ENCODE measurements around the gene CXorf38.
A peak's percentile ranks its signal among the peaks of the same experiment; 100 is the strongest.
"Not testable (repeated sequence)": the region's sequence is repeated elsewhere in the genome, so short reads cannot be mapped to it uniquely, and the experiment has no call there.

The CXorf38 gene

GRCh38 chrX:40628506-40628905 lies 18.9 kb downstream of the CXorf38 start:
- DNase-seq (ENCODE audit: low spot score) (no peak), FAIRE-seq (no peak)

- DNase-seq (ENCODE audit: low spot score) = no peak
These were observed 22.1 kb downstream of the CXorf38 start for GRCh38 chrX:40625294-40625693.

GRCh38 chrX:40623665-40624064 lies 23.7 kb downstream of the CXorf38 start:
- DNase-seq (ENCODE audit: low spot score) (no peak), FAIRE-seq (no peak)

More at GRCh38 chrX:40625294-40625693, 22.1 kb downstream of the CXorf38 start:
- FAIRE-seq = no peak

GRCh38 chrX:40623139-40623536 lies 24.2 kb downstream of the CXorf38 start, which contains the start of gene MPC1L:
Gene MPC1L, plus strand, starts transcription at chrX:40623428. Its CDS starts 138 bp downstream, at chrX:40623566.
- no peak for DNase-seq (ENCODE audit: low spot score)
- FAIRE-seq = no peak

- FAIRE-seq (no peak), DNase-seq (ENCODE audit: low spot score) (no peak)
These were observed 24.8 kb downstream of the CXorf38 start for GRCh38 chrX:40622479-40623138.

GRCh38 chrX:40617566-40617965 lies 29.8 kb downstream of the CXorf38 start:
- no peak for DNase-seq (ENCODE audit: low spot score)
- FAIRE-seq = no peak

GRCh38 chrX:40615976-40616375 lies 31.4 kb downstream of the CXorf38 start:
- FAIRE-seq = no peak
- DNase-seq (ENCODE audit: low spot score) = no peak

- DNase-seq (ENCODE audit: low spot score) (no peak), FAIRE-seq (no peak)
These were observed 34.9 kb downstream of the CXorf38 start for GRCh38 chrX:40612511-40612910.

- no peak for FAIRE-seq
These were observed 40.0 kb downstream of the CXorf38 start for GRCh38 chrX:40607381-40607780.

GRCh38 chrX:40603446-40603845 lies 43.9 kb downstream of the CXorf38 start:
- no peak for FAIRE-seq
- no peak for DNase-seq (ENCODE audit: low spot score)

More at GRCh38 chrX:40607381-40607780, 40.0 kb downstream of the CXorf38 start:
- DNase-seq (ENCODE audit: low spot score) = no peak

GRCh38 chrX:40589616-40590321 lies 57.6 kb downstream of the CXorf38 start:
- FAIRE-seq; DNase-seq (ENCODE audit: low spot score): not testable (repeated sequence)

- not testable (repeated sequence) for FAIRE-seq; DNase-seq (ENCODE audit: low spot score)
These were observed 59.7 kb downstream of the CXorf38 start for GRCh38 chrX:40587623-40588022.

GRCh38 chrX:40582811-40583210 lies 64.5 kb downstream of the CXorf38 start:
- no peak for DNase-seq (ENCODE audit: low spot score)
- FAIRE-seq = no peak

GRCh38 chrX:40582178-40582577 lies 65.2 kb downstream of the CXorf38 start:
- FAIRE-seq = not testable (repeated sequence)

GRCh38 chrX:40581336-40581920 lies 65.9 kb downstream of the CXorf38 start:
- DNase-seq (ENCODE audit: low spot score) (no peak), FAIRE-seq (no peak)

More at GRCh38 chrX:40582178-40582577, 65.2 kb downstream of the CXorf38 start:
- DNase-seq (ENCODE audit: low spot score) = not testable (repeated sequence)

GRCh38 chrX:40580537-40581335 lies 66.6 kb downstream of the CXorf38 start, which contains the start of gene ATP6AP2:
Gene ATP6AP2, plus strand, starts transcription at chrX:40580970. Its CDS starts 96 bp downstream, at chrX:40581066.
- DNase-seq (ENCODE audit: low spot score) (peak; percentile 85), FAIRE-seq (peak; percentile 89)

- DNase-seq (ENCODE audit: low spot score) (no peak), FAIRE-seq (no peak)
These were observed 67.3 kb downstream of the CXorf38 start for GRCh38 chrX:40579900-40580536.

GRCh38 chrX:40579141-40579540 lies 68.2 kb downstream of the CXorf38 start:
- FAIRE-seq (no peak), DNase-seq (ENCODE audit: low spot score) (no peak)

- FAIRE-seq = no peak
- DNase-seq (ENCODE audit: low spot score) = no peak
These were observed 69.2 kb downstream of the CXorf38 start for GRCh38 chrX:40578039-40578695.
